ENCODE results near the gene PRSS53.
"Not testable (repeated sequence)": the region's sequence is repeated elsewhere in the genome, so short reads cannot be mapped to it uniquely, and the experiment has no call there.

Gene PRSS53

DNA sequence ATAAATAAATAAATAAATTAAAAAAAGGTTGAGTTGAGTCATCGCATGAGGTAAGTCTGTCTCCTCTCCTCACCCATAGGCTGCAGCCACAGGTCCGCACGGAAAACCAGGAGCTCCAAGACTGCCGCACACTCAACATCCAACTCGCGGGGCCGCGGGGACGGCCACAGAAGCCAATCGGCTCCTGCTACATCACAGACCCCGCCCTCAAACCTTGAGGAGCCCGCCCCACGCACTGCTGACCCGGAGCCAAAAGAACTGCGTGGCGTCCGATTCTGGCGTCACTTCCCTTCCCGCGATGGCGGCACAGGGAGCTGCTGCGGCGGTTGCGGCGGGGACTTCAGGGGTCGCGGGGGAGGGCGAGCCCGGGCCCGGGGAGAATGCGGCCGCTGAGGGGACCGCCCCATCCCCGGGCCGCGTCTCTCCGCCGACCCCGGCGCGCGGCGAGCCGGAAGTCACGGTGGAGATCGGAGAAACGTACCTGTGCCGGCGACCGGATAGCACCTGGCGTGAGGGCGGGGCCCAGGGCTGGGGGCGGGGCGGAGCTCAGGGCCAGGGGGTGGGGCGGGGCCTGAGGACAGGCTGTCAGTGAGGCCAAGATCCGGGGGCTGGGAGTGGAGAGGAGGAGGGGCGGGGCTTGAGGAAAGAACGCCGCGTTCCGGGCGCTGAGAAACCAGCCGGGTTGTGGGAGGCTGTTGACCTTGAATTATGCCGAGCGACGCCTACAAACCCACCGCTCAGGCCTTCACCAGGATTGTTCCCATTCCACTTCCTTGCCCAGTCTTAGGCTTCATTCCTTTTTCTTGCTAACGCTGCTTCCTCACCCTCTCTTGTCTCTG, 28.9 kb upstream of the PRSS53 start, which contains the start of gene KAT8:
Gene KAT8 (plus strand): TSS at position 281 of the 839 bp plus-strand sequence. CDS start 18 bp downstream, at position 299.
- DNase-seq (ENCODE audit: low spot score), result peak; percentile 97

- DNase-seq (ENCODE audit: low spot score), result no peak
Measured at GRCh38 chr16:31114468-31114867, 25.7 kb upstream of the PRSS53 start.

- no peak for DNase-seq (ENCODE audit: low spot score)
Measured at GRCh38 chr16:31113121-31114120, 24.7 kb upstream of the PRSS53 start.

- no peak for DNase-seq (ENCODE audit: low spot score)
Measured at GRCh38 chr16:31112711-31113110, 24.0 kb upstream of the PRSS53 start.

- no peak for DNase-seq (ENCODE audit: low spot score)
Measured at GRCh38 chr16:31111881-31112466, 23.2 kb upstream of the PRSS53 start.

- no peak for DNase-seq (ENCODE audit: low spot score)
Measured at GRCh38 chr16:31110106-31111034, 21.6 kb upstream of the PRSS53 start.

GRCh38 chr16:31109622-31110021, 20.9 kb upstream of the PRSS53 start:
- no peak for DNase-seq (ENCODE audit: low spot score)

DNA sequence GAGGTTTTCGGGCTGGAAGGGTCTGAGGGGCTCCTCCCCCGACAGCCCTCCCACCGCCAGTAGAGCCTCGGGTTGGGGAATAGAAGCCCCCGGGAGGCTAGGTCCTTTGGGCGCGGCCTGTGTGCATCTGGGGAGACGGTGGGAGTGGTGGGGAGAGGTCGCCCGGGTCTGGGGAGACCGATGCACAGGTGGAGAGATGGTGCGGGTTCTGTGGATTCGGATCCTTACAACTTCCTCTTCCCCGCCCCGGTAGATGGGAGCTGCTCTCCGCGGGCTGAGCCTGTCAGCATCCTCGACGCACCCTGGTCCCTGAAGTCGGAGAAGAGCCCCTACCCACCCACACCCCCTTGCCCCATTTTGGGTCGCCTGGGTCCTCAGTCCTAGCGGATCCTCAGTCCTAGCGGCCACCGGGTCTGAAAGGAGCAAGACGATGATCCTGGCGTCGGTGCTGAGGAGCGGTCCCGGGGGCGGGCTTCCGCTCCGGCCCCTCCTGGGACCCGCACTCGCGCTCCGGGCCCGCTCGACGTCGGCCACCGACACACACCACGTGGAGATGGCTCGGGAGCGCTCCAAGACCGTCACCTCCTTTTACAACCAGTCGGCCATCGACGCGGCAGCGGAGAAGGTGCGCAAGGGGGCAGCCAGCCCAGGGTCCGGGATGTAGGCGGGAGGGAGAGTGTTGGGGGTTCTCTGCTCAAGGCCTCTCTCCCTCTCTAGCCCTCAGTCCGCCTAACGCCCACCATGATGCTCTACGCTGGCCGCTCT, 20.2 kb upstream of the PRSS53 start:
- no peak for DNase-seq (ENCODE audit: low spot score)

DNA sequence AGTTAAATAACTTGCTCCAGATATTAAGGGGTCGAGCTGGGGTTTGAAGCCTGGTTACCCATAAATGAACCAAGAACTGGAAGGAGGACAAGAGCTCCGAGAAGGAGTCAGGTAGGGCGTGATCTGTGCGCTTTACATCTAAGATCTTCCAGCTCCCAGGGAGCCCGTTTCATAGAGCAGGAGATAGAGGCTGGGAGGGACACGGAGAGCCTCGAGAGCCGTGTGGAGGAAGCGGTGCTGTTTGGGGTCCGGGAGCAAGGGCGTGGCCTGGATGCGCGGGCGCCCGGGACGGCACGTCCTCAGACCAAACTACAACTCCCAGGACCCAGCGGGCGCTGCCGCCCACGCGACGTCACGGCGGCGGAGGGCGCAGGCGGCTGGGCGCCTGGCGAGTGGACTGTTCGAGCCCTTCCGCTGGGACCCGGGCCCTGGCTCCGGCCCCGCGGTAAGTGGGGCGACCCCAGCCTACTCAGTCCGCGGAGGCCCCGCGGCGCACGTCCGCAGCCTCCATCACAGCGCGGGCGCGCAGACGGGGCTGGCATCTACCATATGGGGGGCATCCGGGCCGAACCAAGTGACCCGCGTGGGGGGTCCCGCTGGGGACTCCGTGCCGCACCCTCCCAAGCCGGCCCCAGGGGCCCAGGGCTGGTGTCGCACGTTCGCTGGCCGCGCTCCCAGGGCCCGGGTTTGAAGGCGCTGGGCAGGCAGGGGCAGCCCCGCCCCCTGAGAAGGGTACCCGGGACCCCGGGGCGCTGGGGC, 19.5 kb upstream of the PRSS53 start, which contains the start of gene BCKDK:
Gene BCKDK (plus strand): TSS at position 352 of the 759 bp plus-strand sequence. CDS start 838 bp downstream, outside the sequence.
- DNase-seq (ENCODE audit: low spot score), result peak; percentile 93

DNA sequence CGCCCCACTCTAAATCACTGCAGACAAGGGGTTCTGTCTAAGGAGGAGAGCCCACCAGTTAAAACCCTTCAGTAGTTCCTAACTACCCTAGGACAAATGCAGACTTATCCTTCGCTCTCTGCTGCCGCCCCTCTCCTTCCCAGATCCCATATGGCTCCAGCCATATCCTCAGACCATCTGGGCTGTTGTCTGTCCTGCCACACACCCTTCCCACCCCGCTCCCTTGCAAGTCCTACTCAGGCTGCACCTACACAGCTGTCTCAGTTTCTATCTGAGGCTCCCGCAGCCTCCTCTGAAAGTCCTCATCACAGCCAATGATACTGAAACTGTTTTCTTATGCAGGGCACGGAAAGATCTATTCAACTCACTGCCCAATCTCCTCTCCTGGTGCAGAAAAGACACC, 18.7 kb upstream of the PRSS53 start:
- no peak for DNase-seq (ENCODE audit: low spot score)

- DNase-seq (ENCODE audit: low spot score), result no peak
Measured at GRCh38 chr16:31106509-31107464, 18.0 kb upstream of the PRSS53 start.

DNA sequence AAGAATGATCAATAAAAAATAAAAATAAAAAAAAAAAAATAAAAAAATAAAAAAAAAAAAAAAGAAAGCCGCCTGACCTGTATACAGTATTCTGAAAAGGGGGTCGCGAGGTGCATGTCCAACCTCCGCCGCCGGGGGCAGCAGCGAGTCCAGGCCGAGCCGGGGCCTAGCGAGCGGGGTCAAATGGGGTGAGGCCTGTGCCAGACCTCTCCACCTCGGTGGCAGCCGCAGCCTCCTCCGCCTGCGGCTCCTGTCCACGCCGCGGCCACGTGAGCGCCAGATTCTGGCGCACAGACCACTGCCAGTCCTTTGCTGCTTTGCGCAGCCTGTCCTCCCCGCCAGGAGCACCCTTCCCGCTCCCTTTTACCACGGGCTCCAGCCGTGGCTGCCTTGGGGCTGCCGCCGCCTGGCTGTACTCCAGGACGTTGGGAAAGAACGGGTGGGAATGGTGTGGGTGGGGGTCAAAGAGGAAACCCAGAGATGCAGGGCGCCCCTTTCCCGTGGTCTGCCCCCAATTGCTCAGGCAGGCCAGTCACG, 17.0 kb upstream of the PRSS53 start:
- DNase-seq (ENCODE audit: low spot score), result peak; percentile 86

- DNase-seq (ENCODE audit: low spot score), result not testable (repeated sequence)
Measured at GRCh38 chr16:31100876-31101641, 12.3 kb upstream of the PRSS53 start.

- DNase-seq (ENCODE audit: low spot score), result no peak
Measured at GRCh38 chr16:31099860-31100638, 11.3 kb upstream of the PRSS53 start.

GRCh38 chr16:31094424-31095120, 5.8 kb upstream of the PRSS53 start, which contains the start of gene VKORC1:
Gene VKORC1 (minus strand): TSS chr16:31094797. CDS start chr16:31094729, 68 bp downstream.
- peak; percentile 97 for DNase-seq (ENCODE audit: low spot score)

DNA sequence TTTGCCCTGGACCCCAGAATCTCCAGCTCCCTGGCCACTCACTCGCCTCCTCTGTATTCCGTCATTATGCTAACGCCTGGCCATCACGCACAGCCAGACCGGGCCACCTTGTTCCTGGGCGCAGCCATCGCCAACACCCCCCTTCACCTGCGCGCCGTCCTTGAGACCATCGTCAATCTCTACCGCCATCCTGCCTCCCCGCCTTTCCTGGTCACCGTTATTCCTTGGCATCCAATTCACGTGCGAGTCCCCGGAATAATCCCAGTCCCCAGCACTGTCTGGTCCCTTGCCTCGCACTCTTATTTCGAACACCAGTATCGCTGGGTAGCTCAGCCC, 5.3 kb upstream of the PRSS53 start:
- no peak for DNase-seq (ENCODE audit: low spot score)

All from AG08396 (cell line).